HG02571 (cell line): ENCODE data around the gene ESR1.
"Not testable (repeated sequence)": the region's sequence is repeated elsewhere in the genome, so short reads cannot be mapped to it uniquely, and the experiment has no call there.

Experiments used
- ATAC-seq: cut with Tn5 transposase; IDR thresholded peaks from one replicate; pipeline ENCODE4 v1.9.1; 2021; ENCODE audit warnings: mild to moderate bottlenecking, moderate library complexity; ENCODE audit not compliant: unreplicated experiment

The ESR1 gene

DNA sequence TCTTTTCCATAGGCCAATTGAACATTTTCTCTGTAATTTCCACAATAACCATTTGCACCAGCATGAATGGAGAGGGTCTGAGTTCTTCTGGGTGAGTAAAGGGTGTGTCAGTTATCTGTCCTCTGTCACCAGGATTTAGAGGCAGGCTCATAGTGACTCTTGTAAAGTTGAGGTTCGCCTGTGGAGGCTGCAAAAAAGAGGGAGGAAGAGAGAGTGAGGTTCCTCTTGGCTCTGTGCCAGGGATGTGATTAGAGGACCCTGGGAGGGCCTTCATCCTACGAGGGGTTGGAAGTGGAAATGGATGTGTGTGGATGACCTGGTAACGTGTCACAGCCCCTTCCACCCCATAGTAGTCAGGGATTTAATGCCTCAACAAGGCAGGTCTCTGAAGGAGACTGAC, 242.0 kb downstream of the ESR1 start:
- ATAC-seq: no peak

GRCh38 chr6:152050451-152051195, 243.1 kb downstream of the ESR1 start:
- ATAC-seq: no peak

- no peak for ATAC-seq
These were observed 244.6 kb downstream of the ESR1 start for GRCh38 chr6:152052061-152052460.

- no peak for ATAC-seq
These were observed 245.8 kb downstream of the ESR1 start for GRCh38 chr6:152053332-152053731.

DNA sequence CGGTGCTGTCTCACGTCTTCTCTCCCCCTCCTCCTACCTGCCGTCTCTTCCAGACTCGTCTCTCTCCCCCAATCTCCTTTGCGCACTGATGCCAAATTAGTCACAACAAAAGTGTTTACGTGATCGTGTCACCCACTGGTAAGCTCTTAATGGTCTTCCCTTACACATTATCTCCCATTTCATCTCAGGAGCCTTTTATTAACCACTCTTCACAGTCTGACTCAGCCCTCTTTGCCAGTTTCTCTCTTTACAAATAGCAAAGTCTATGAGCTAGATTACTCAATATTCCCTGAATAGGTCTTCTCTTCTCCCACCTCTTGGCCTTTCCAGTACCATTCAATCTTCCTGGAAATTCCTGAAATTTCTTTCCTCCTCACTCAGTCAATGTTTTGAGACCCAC, 247.0 kb downstream of the ESR1 start:
- ATAC-seq: no peak

DNA sequence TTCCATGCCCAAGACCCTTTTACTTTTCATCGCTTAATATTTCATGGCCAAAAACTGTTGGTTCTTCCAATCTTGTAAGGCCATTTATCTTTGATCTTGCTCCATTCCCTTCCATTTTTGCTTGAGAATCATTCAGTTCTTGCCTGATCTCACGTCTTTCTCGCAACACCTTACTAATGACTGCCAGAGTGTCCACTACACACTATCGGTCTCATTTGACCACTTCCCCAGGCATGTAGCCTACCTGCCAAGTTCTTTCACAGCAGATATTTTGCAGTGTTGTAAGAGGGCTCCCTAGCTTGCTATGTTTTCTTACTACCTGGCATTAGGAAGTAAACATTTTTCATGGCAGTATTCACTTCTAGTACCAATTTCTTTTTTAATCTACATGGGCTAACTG, 248.0 kb downstream of the ESR1 start:
- ATAC-seq: no peak

DNA sequence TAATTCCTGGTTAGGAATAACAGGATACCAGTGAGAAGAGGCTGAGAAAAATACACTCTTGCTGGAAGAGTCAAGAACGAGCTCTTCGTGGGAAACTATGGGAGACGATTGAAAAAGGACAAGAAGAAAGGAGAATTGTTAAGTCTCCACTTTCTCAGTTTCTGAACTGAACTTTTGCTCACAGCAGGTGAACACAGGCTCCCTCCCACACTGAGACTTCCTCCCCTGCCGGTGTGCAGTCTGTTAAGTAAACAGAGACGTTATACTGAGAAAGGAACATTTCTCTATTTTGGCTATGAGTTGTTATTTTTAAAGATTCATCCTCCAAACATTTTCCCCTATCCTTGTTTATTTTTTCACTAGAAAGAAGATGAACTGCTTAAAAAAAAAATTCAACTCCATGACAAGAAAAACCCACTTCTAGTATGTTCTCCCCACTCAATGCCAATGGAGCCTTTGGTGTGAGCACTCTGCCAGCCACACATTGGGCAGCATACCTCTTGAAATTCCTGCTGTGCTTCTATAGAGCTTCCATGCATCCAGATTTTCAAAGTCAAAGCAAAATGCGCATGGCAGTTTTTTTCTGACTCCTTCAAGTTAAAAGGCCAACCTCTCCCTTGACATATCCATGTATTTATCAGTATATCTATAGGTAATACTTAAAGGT, 250.5 kb downstream of the ESR1 start:
- ATAC-seq: no peak

DNA sequence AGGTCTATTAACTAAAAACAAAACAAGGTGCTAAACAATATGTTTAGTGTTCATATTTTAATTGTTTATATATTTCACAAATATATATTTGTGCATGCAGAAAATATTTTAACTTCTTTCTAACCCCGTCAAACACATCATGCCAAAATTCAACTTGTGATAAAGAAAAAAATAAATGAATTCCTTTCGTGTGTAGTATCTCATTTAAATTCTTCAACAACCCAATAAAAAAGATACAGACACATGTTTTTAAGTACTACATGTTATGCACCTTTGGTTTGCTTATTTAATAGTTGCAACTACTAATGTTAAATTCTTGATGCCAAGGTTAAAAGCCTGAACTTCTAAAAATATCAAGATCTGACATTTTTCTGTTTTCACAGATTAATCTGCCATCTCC, 252.4 kb downstream of the ESR1 start:
- ATAC-seq: no peak

DNA sequence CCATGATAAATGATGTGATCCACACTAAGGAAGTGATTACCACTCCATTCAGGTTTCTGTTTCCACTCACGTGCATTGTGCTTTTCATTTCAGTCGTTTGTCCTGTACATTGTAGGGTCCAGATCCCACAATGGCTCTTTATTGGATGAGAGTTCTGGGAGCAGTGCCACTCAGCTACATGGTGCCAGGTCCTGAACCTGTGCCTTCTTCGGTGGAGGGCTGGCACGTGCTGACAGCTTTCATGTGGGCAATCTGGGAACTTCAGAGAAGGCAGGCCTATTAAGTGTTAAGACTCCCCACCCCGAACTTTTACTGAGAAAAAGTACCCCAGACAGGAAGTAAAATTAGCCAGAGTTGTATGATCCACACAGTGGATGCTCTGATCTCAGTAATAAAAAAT, 255.0 kb downstream of the ESR1 start:
- no peak for ATAC-seq

- ATAC-seq: no peak
These were observed 255.9 kb downstream of the ESR1 start for GRCh38 chr6:152063170-152063921.

DNA sequence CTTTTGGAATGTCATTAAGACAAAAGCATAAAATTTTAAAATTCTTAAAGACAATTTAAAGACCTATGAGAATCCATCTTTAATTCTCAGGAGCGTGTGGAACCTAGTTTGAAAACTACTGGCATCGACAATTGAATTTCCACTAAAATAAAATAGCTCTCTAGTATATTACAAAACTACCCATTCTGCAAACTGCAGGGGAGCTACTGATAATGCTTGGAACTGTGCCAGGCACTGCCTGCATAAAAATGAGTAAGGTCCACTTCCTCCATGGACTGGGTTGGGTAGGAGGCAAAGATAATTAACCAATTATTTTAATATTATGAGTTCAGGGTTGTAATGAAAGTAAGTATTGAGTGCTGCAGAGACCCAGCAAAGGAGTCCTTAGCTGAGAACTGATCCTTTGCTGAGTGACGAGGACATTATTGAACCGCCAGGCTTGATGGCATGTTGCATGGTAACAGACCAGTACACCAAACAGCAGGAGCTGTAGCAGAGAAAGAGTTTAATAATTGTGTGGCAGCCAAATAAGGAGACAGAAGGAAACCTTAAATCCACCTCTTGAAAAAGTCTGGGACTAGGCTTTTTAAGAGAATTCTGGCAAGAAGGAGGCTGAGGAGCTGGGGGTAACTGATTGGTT, 261.3 kb downstream of the ESR1 start:
- ATAC-seq: no peak

GRCh38 chr6:152070556-152070955, 263.1 kb downstream of the ESR1 start:
- no peak for ATAC-seq

DNA sequence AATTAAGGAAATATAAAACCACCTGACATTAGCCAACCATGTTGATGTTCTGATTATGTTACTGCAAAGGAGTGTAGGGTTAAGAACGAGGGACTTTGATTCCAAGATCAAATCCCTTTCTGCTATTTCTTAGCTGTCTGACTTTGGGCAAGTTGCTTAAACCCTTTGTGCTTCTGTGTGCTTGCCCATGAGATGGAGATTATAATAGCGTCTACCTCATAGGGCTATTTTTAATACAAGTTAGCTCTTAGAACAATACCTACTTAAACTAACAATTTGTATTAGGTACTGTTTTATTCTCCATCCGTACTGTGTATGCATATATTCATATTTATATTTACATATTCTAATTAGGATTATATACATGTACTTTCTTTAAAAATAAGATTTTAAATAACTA, 263.8 kb downstream of the ESR1 start:
- no peak for ATAC-seq

DNA sequence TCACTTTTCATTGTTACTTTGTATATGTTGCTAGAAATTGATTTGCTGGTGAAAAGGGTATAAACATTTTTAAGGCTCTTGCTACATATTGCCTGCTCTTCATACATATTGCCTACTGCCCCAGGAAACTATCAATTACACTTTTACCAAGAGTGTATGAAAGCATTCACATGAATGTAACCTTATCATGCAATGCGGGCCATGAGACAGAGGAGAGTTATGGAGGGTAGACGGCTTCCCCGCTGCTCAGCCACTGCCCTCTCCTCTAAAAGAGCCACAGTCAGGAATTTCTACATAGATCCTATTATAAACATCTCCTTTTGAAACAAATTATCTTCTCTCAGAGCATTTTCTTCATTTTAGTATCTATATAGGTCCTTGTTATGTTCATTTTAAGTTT, 264.4 kb downstream of the ESR1 start:
- ATAC-seq: no peak

GRCh38 chr6:152076242-152076641, 268.8 kb downstream of the ESR1 start:
- ATAC-seq: not testable (repeated sequence)

- no peak for ATAC-seq
These were observed 270.5 kb downstream of the ESR1 start for GRCh38 chr6:152078001-152078400.

DNA sequence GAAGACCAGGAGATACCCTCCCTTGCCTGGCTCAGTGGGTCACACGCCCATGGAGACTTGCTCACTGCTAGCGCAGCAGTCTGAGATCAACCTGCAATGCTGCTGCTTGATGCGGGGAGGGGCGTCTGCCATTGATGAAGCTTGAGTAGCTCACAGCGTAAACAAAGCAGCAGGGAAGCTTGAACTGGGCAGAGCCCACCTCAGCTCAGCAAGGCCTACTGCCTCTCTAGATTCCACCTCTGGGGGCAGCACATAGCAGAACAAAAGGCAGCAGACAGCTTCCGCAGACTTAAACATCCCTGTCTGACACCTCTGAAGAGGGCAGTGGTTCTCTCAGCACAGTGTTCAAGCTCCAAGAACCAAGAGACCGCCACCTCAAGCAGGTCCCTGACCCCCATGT, 271.3 kb downstream of the ESR1 start:
- no peak for ATAC-seq

- no peak for ATAC-seq
These were observed 278.0 kb downstream of the ESR1 start for GRCh38 chr6:152085451-152085921.

GRCh38 chr6:152086223-152086873, 278.9 kb downstream of the ESR1 start:
- ATAC-seq: no peak

- ATAC-seq: no peak
These were observed 279.6 kb downstream of the ESR1 start for GRCh38 chr6:152087096-152087495.

DNA sequence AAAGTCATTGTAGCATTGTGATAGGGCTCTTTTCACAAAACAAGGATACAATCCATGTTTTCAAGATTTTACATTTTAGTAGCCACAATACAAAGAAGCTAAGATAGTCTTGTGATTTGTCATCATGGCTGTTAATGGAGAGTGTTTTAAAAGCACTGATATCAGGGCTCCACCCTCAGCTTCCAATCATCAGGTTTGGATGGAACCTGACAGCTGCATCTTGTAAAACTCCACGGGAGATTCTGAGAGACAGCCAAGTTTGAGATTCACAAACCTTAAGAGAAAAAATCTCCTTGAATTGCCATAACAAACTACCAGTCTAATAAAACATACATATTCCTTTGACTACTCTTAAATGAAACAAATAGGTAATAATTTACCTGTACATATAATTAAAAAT, 280.2 kb downstream of the ESR1 start:
- ATAC-seq: no peak
